ENCODE data around the gene TLK1. TPM values are rescaled to one million over a fixed set of nuclear protein-coding genes. Genes with fewer than 3 reads are reported as not detected.

TLK1 gene
- total RNA-seq, 1 donor from 2014 or later = 45.7 TPM

GRCh38 chr2:171143670-171144062, 17.0 kb downstream of the TLK1 start:
- no peak for DNase-seq
- TF ChIP-seq CTCF (IDR thresholded peaks at IDR 0.05; ENCODE audit: partially characterized antibody, unreplicated experiment) = no peak
- no peaks in the 10 kb centered on the region for H3K9me3 Mint-ChIP-seq (ENCODE audit: unreplicated experiment)

DNA sequence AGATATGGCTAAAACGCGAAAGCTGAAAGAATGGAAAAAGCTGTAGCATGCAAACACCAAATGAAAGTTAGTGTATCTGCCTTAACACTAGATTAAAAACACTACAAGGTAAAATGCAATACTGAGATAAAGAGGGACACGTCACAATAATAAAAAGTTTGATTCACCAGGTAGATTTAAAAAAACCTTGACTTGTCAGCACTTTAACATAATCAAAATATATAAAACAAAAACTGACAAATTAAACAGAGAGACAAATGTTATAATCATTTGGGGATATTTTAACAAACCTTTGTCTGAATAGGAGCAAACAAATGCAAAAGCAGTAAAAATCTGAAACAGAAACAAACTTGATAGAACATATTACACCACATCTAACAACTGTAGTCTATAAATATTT, 18.3 kb downstream of the TLK1 start:
- H3K27me3 Mint-ChIP-seq (ENCODE audit: unreplicated experiment) = no peaks in the 10 kb centered on the region
- no peak overlapping the region for H3K4me3 Mint-ChIP-seq (ENCODE audit: unreplicated experiment)
- no peaks in the 10 kb centered on the region for H3K9me3 Mint-ChIP-seq (ENCODE audit: unreplicated experiment)
- H3K36me3 Mint-ChIP-seq (ENCODE audit: unreplicated experiment) = no peaks in the 10 kb centered on the region
- no peak for DNase-seq
- TF ChIP-seq CTCF (IDR thresholded peaks at IDR 0.05; ENCODE audit: partially characterized antibody, unreplicated experiment) = no peak
- H3K4me1 Mint-ChIP-seq (ENCODE audit: low read depth, unreplicated experiment) = peaks cover 13% of the 10 kb centered on the region
- H3K27ac Mint-ChIP-seq (ENCODE audit: unreplicated experiment) = no peak overlapping the region

More at GRCh38 chr2:171143670-171144062, 17.0 kb downstream of the TLK1 start:
- H3K4me1 Mint-ChIP-seq (ENCODE audit: low read depth, unreplicated experiment) = peaks cover 13% of the 10 kb centered on the region
- no peaks in the 10 kb centered on the region for H3K27me3 Mint-ChIP-seq (ENCODE audit: unreplicated experiment)
- H3K4me3 Mint-ChIP-seq (ENCODE audit: unreplicated experiment) = no peak overlapping the region
- no peak overlapping the region for H3K27ac Mint-ChIP-seq (ENCODE audit: unreplicated experiment)
- no peaks in the 10 kb centered on the region for H3K36me3 Mint-ChIP-seq (ENCODE audit: unreplicated experiment)

- no peaks in the 10 kb centered on the region for H3K36me3 Mint-ChIP-seq (ENCODE audit: unreplicated experiment)
- peaks cover 13% of the 10 kb centered on the region for H3K4me1 Mint-ChIP-seq (ENCODE audit: low read depth, unreplicated experiment)
- peak; percentile 17 for TF ChIP-seq CTCF (IDR thresholded peaks at IDR 0.05; ENCODE audit: partially characterized antibody, unreplicated experiment)
- no peaks in the 10 kb centered on the region for H3K9me3 Mint-ChIP-seq (ENCODE audit: unreplicated experiment)
- no peak for DNase-seq
- H3K4me3 Mint-ChIP-seq (ENCODE audit: unreplicated experiment) = no peak overlapping the region
- no peak overlapping the region for H3K27ac Mint-ChIP-seq (ENCODE audit: unreplicated experiment)
- no peaks in the 10 kb centered on the region for H3K27me3 Mint-ChIP-seq (ENCODE audit: unreplicated experiment)
These were observed 19.4 kb downstream of the TLK1 start for GRCh38 chr2:171141320-171141719.

- Mint-ChIP-seq H3K27ac (ENCODE audit: unreplicated experiment) (no peak overlapping the region), H3K4me3 (ENCODE audit: unreplicated experiment) (no peak overlapping the region), H3K4me1 (ENCODE audit: low read depth, unreplicated experiment) (peaks cover 13% of the 10 kb centered on the region), H3K36me3 (ENCODE audit: unreplicated experiment) (no peaks in the 10 kb centered on the region), H3K27me3 (ENCODE audit: unreplicated experiment) (no peaks in the 10 kb centered on the region), H3K9me3 (ENCODE audit: unreplicated experiment) (no peaks in the 10 kb centered on the region)
- no peak for DNase-seq
- TF ChIP-seq CTCF (IDR thresholded peaks at IDR 0.05; ENCODE audit: partially characterized antibody, unreplicated experiment) = no peak
These were observed 20.8 kb downstream of the TLK1 start for GRCh38 chr2:171139860-171140259.

DNA sequence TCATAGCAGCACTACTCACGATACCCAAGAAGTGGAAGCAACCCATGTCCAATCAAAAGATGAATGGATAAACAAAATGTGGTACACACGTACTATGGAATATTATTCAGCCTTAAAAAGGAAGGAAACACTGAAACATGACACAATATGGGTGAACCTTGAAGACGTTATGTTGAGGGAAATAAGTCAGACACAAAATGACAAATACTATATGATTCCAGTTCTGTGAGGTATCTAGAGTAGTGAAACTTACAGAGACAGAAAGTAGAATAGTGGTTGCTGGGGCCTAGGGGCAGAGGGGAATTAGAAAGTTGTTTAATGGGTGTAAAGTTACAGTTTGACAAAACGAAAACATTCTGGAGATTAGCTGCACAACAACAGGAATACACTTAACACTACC, 24.7 kb downstream of the TLK1 start:
- no peaks in the 10 kb centered on the region for H3K36me3 Mint-ChIP-seq (ENCODE audit: unreplicated experiment)
- peak overlapping the region; percentile 29 for H3K27ac Mint-ChIP-seq (ENCODE audit: unreplicated experiment)
- H3K4me1 Mint-ChIP-seq (ENCODE audit: low read depth, unreplicated experiment) = peaks cover 13% of the 10 kb centered on the region
- H3K27me3 Mint-ChIP-seq (ENCODE audit: unreplicated experiment) = no peaks in the 10 kb centered on the region
- H3K9me3 Mint-ChIP-seq (ENCODE audit: unreplicated experiment) = no peaks in the 10 kb centered on the region
- DNase-seq = no peak
- no peak for TF ChIP-seq CTCF (IDR thresholded peaks at IDR 0.05; ENCODE audit: partially characterized antibody, unreplicated experiment)
- H3K4me3 Mint-ChIP-seq (ENCODE audit: unreplicated experiment) = no peak overlapping the region

All from glutamatergic neuron (in vitro differentiated cells).